Neuronal stem cell (in vitro differentiated cells): ENCODE measurements around the gene DCHS1.

ENCODE experiments used
- DNase-seq: peaks from one replicate; pipeline ENCODE4 v3.0.0-alpha.2; 2013; ENCODE audit warnings: low spot score
- H2AFZ ChIP-seq: one replicate; pipeline ENCODE4 v1.6.1; 2013; ENCODE audit warnings: mild to moderate bottlenecking, low read length, inconsistent platforms
- H2AK5ac ChIP-seq: 2 replicates; pipeline ENCODE4 v1.6.1; 2013; ENCODE audit warnings: low read depth, mild to moderate bottlenecking, inconsistent platforms, low read length, moderate library complexity, mixed read lengths
- H2BK120ac ChIP-seq: 2 replicates; pipeline ENCODE4 v1.6.1; 2013; ENCODE audit warnings: low read depth, mild to moderate bottlenecking, inconsistent platforms, low read length, moderate library complexity, mixed read lengths
- H2BK12ac ChIP-seq: one replicate; pipeline ENCODE4 v1.6.1; 2013; ENCODE audit warnings: low read length, inconsistent platforms
- H2BK15ac ChIP-seq: 2 replicates; pipeline ENCODE4 v1.6.1; 2013; ENCODE audit warnings: mild to moderate bottlenecking, low read length, inconsistent platforms, mixed read lengths
- H2BK5ac ChIP-seq: one replicate; pipeline ENCODE4 v1.6.1; 2013; ENCODE audit warnings: inconsistent platforms, mild to moderate bottlenecking, low read length, moderate library complexity
- H3K14ac ChIP-seq: one replicate; pipeline ENCODE4 v1.6.1; 2013; ENCODE audit warnings: low read length, inconsistent platforms
- H3K18ac ChIP-seq: 2 replicates; pipeline ENCODE4 v1.6.1; 2013; ENCODE audit warnings: low read length, inconsistent platforms
- H3K23ac ChIP-seq: 2 replicates; pipeline ENCODE4 v1.6.1; 2013; ENCODE audit warnings: low read depth, mild to moderate bottlenecking, mixed read lengths, low read length, inconsistent platforms; ENCODE audit not compliant: poor library complexity
- H3K27ac ChIP-seq: replicated peaks from 3 replicates; pipeline ENCODE4 v1.5.1; 2013; ENCODE audit warnings: low read length, inconsistent platforms
- H3K27me3 ChIP-seq, 3 experiments: 2 replicates each; pipeline ENCODE4 v1.6.1; 2013; ENCODE audit warnings: low read length in 3 of 3, mild to moderate bottlenecking in 2 of 3, inconsistent platforms in 1 of 3, low read depth in 1 of 3, mixed read lengths in 1 of 3, moderate library complexity in 1 of 3; ENCODE audit not compliant: control insufficient read depth in 3 of 3, insufficient read depth in 3 of 3
- H3K36me3 ChIP-seq, 2 donors: replicated peaks in 1 of 2; 2 replicates each; pipeline ENCODE4 v1.6.1; 2013; ENCODE audit warnings: low read length in 2 of 2; ENCODE audit not compliant: control insufficient read depth in 2 of 2, insufficient read depth in 2 of 2
- H3K4ac ChIP-seq: 2 replicates; pipeline ENCODE4 v1.6.1; 2013; ENCODE audit warnings: inconsistent platforms, mild to moderate bottlenecking, low read length, moderate library complexity
- H3K4me1 ChIP-seq, 2 donors: 1 replicate in 1 of 2; 2 replicates in 1 of 2; pipeline ENCODE4 v1.6.1; 2013; ENCODE audit warnings: low read length in 2 of 2, low read depth in 1 of 2; ENCODE audit not compliant: control insufficient read depth in 2 of 2, insufficient read depth in 1 of 2
- H3K4me2 ChIP-seq: one replicate; pipeline ENCODE4 v1.6.1; 2013; ENCODE audit warnings: mild to moderate bottlenecking, low read length, inconsistent platforms; ENCODE audit not compliant: insufficient read depth, poor library complexity, severe bottlenecking
- H3K4me3 ChIP-seq, 2 donors: 2 replicates each; pipeline ENCODE4 v1.5.1; 2013; ENCODE audit warnings: low read length in 2 of 2, mild to moderate bottlenecking in 2 of 2, inconsistent platforms in 1 of 2, moderate library complexity in 1 of 2
- H3K79me1 ChIP-seq: one replicate; pipeline ENCODE4 v1.6.1; 2013; ENCODE audit warnings: low read depth, mild to moderate bottlenecking, inconsistent platforms, low read length, moderate library complexity
- H3K9ac ChIP-seq: one replicate; pipeline ENCODE4 v1.6.1; 2013; ENCODE audit warnings: mild to moderate bottlenecking, low read depth, low read length, inconsistent platforms; ENCODE audit not compliant: poor library complexity
- H3K9me3 ChIP-seq, 2 donors: replicated peaks in 1 of 2; 2 replicates each; pipeline versions ENCODE3 to v1.6.1; 2013; ENCODE audit warnings: low read length in 2 of 2, mild to moderate bottlenecking in 2 of 2, inconsistent platforms in 1 of 2, low read depth in 1 of 2, mixed read lengths in 1 of 2, moderate library complexity in 1 of 2; ENCODE audit not compliant: control insufficient read depth in 2 of 2, insufficient read depth in 1 of 2
- H4K8ac ChIP-seq: one replicate; pipeline ENCODE4 v1.6.1; 2013; ENCODE audit warnings: low read depth, mild to moderate bottlenecking, inconsistent platforms, low read length, moderate library complexity
- H4K91ac ChIP-seq: one replicate; pipeline ENCODE4 v1.6.1; 2013; ENCODE audit warnings: low read length, low read depth, mild to moderate bottlenecking, inconsistent platforms; ENCODE audit not compliant: poor library complexity
- WGBS, 2 donors: extraction: QIAGEN DNeasy Blood & Tissue Kit; methylation state at CpG; one replicate each; pipeline ENCODE4 v1.1.7; 2013; ENCODE audit warnings: missing lambda C conversion rate in 2 of 2, mixed read lengths in 1 of 2; ENCODE audit not compliant: insufficient read length in 2 of 2, insufficient replicate concordance in 1 of 2; ENCODE audit errors: extremely low coverage in 2 of 2; 5-methylcytosine and 5-hydroxymethylcytosine counted together

Gene DCHS1

DNA sequence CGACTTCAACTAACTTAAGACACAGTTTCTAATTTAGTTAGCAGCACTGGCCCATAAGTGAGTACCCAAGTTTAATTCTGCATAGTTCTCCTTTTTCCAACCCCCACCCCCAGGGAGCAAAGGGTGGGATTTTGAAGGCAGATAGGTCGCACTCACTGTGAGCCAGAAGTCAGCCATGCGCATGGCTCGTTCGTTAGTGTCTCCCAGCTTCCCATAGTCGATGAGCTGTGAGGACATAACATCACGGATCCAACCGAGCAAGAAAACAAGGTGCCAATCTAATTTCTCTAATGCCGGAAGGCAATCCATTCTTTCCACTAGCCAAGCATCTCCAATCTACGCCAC lies 27.0 kb upstream of the DCHS1 start:
- H3K27ac ChIP-seq = no peak overlapping the region
- no peak overlapping the region for H4K8ac ChIP-seq
- no peak overlapping the region for H2AK5ac ChIP-seq
- H2BK12ac ChIP-seq = no peak overlapping the region
- H3K9me3 ChIP-seq = peaks cover 0 to 1% of the 10 kb centered on the region in 2 donors
- H3K4me3 ChIP-seq = peak overlapping the region; percentile 92 to 100
- peak overlapping the region; percentile 60 for H3K4me2 ChIP-seq
- H3K36me3 ChIP-seq = peaks cover 11 to 33% of the 10 kb centered on the region in 2 donors
- peaks cover 3 to 4% of the 10 kb centered on the region in 2 donors for H3K4me1 ChIP-seq
- peaks cover 4% of the 10 kb centered on the region for H3K79me1 ChIP-seq
- no peak overlapping the region for H3K4ac ChIP-seq
- H2BK5ac ChIP-seq = peak overlapping the region; percentile 57
- DNase-seq = no peak
- no peak overlapping the region for H3K23ac ChIP-seq
- no peak overlapping the region for H2BK15ac ChIP-seq
- no peak overlapping the region for H4K91ac ChIP-seq
- H3K14ac ChIP-seq = no peak overlapping the region
- H3K27me3 ChIP-seq = no peaks in the 10 kb centered on the region
- H2AFZ ChIP-seq = peak overlapping the region; percentile 92
- H2BK120ac ChIP-seq = no peak overlapping the region
- peak overlapping the region; percentile 99 for H3K18ac ChIP-seq
- peak overlapping the region; percentile 100 for H3K9ac ChIP-seq
- no CpG with 5 or more reads among the region's 10 CpGs for WGBS, 2 donors

- Histone ChIP-seq H3K79me1 (peaks cover 4% of the 10 kb centered on the region), H2BK120ac (no peak overlapping the region), H2AFZ (no peak overlapping the region), H3K27ac (no peak overlapping the region), H2BK12ac (no peak overlapping the region), H4K91ac (no peak overlapping the region), H3K9me3 (peaks cover 0 to 1% of the 10 kb centered on the region in 2 donors), H3K9ac (no peak overlapping the region), H3K36me3 (peaks cover 11 to 33% of the 10 kb centered on the region in 2 donors), H3K27me3 (no peaks in the 10 kb centered on the region), H4K8ac (no peak overlapping the region), H3K4ac (no peak overlapping the region), H3K23ac (no peak overlapping the region), H3K4me1 (peaks cover 3 to 4% of the 10 kb centered on the region in 2 donors), H3K18ac (no peak overlapping the region), H2BK15ac (no peak overlapping the region), H3K4me2 (peak overlapping the region; percentile 60), H3K14ac (no peak overlapping the region), H3K4me3 (peak overlapping the region; percentile 92 to 100), H2AK5ac (no peak overlapping the region), H2BK5ac (no peak overlapping the region)
- DNase-seq = no peak
- WGBS, 2 donors = no CpG with 5 or more reads among the region's 5 CpGs
Measured at GRCh38 chr11:6681949-6682348, 26.3 kb upstream of the DCHS1 start.

- H4K8ac ChIP-seq = no peak overlapping the region
- peaks cover 3 to 4% of the 10 kb centered on the region in 2 donors for H3K4me1 ChIP-seq
- H2BK12ac ChIP-seq = no peak overlapping the region
- no peaks in the 10 kb centered on the region for H3K27me3 ChIP-seq
- DNase-seq = no peak
- H3K27ac ChIP-seq = no peak overlapping the region
- H3K4me2 ChIP-seq = no peak overlapping the region
- no peak overlapping the region for H3K14ac ChIP-seq
- no CpG with 5 or more reads among the region's 1 CpG for WGBS, 2 donors
- H3K9me3 ChIP-seq = no peaks in the 10 kb centered on the region
- H4K91ac ChIP-seq = no peak overlapping the region
- no peak overlapping the region for H3K23ac ChIP-seq
- no peak overlapping the region for H3K18ac ChIP-seq
- no peak overlapping the region for H3K4ac ChIP-seq
- H2BK120ac ChIP-seq = no peak overlapping the region
- H2AFZ ChIP-seq = no peak overlapping the region
- no peak overlapping the region for H2AK5ac ChIP-seq
- peaks cover 4% of the 10 kb centered on the region for H3K79me1 ChIP-seq
- H2BK15ac ChIP-seq = no peak overlapping the region
- peaks cover 11 to 33% of the 10 kb centered on the region in 2 donors for H3K36me3 ChIP-seq
- H3K9ac ChIP-seq = no peak overlapping the region
- peak overlapping the region in 1 of 2 donors; percentile 92 for H3K4me3 ChIP-seq
- no peak overlapping the region for H2BK5ac ChIP-seq
Measured at GRCh38 chr11:6681505-6681904, 25.9 kb upstream of the DCHS1 start.

DNA sequence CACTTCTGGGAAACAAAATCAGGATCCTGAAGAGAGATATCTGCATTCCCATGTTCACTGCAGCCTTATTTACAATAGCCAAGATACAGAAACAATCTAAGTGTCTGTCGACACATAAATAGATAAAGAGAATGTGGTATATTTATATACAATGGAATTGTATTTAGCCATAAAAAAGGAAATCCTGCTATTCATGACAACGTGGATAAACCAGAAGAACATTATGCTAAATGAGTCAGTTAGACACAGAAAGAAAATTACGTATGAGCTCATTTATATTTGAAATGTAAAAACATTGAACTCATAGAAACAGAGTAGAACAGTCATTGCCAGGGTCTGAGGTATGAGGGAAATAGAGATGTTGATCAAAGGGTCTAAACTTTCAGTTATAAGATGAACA lies 21.4 kb upstream of the DCHS1 start:
- Histone ChIP-seq H3K14ac (no peak overlapping the region), H4K8ac (no peak overlapping the region)
- WGBS, 2 donors = no CpG with 5 or more reads among the region's 3 CpGs

More for the DNA sequence above, 21.4 kb upstream of the DCHS1 start:
- Histone ChIP-seq H3K27ac (no peak overlapping the region), H3K23ac (no peak overlapping the region), H3K27me3 (no peaks in the 10 kb centered on the region), H3K4me1 (peaks cover 1 to 2% of the 10 kb centered on the region in 2 donors), H3K9ac (no peak overlapping the region), H3K36me3 (peaks cover 11 to 29% of the 10 kb centered on the region in 2 donors), H2BK12ac (no peak overlapping the region), H3K4ac (no peak overlapping the region), H2AK5ac (no peak overlapping the region), H3K4me3 (no peak overlapping the region), H2BK120ac (no peak overlapping the region), H3K79me1 (peaks cover 2% of the 10 kb centered on the region), H3K9me3 (no peaks in the 10 kb centered on the region), H2BK15ac (no peak overlapping the region), H3K4me2 (no peak overlapping the region), H2BK5ac (no peak overlapping the region), H3K18ac (no peak overlapping the region), H4K91ac (no peak overlapping the region), H2AFZ (no peak overlapping the region)
- no peak for DNase-seq
